ENCODE measurements around the gene ORM2.

DNA sequence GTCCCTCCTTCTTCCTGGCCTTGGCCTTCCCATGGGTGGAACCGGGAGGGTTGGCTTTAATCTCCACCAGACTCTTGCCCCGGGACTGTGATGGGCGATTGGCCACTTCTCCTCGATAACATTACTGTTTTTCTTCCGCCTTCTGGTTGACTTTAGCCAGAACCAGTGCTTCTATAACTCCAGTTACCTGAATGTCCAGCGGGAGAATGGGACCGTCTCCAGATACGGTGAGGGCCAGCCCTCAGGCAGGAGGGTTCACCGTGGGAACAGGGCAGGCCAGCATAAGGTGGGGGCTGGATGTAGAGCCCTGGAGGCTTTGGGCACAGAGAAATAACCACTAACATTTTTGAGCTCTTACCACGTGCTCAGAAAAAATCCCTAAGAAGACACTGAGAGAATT is 967 bp downstream of the ORM2 start:
- no peak for TF ChIP-seq ZNF446 (CRISPR knock-in tag; IDR thresholded peaks at IDR 0.05)
- no peak for TF ChIP-seq TCF7L2 (IDR thresholded peaks at IDR 0.05; ENCODE audit: low read depth, low read length)
- no peak for TF ChIP-seq CREM (IDR thresholded peaks at IDR 0.05)
- TF ChIP-seq CREM (CRISPR knock-in tag; IDR thresholded peaks at IDR 0.05) = no peak
- TF ChIP-seq MED13 (CRISPR knock-in tag; IDR thresholded peaks at IDR 0.05) = no peak
- TF ChIP-seq SP4 (CRISPR knock-in tag; IDR thresholded peaks at IDR 0.05) = no peak
- TF ChIP-seq HNF4G (IDR thresholded peaks at IDR 0.05; ENCODE audit: borderline replicate concordance, low read depth, low read length) = no peak
- TF ChIP-seq HNF4G (CRISPR knock-in tag; IDR thresholded peaks at IDR 0.05; ENCODE audit: borderline replicate concordance, low read depth) = no peak
- TF ChIP-seq GZF1 (CRISPR knock-in tag; IDR thresholded peaks at IDR 0.05) = no peak

Data from HepG2 (cell line).